HEK293 (cell line): ENCODE data around the gene MYO1E.

Experiments used
- CTCF ChIA-PET: fragments of 350-600 bp; formaldehyde crosslinking; extraction: SDS; loops from one replicate; lab custom pipeline; 2021; ENCODE audit warnings: antibody characterized with exemption; lab: Yijun Ruan, JAX
- POLR2A ChIA-PET: fragments of 300-600 bp; formaldehyde crosslinking; extraction: SDS; loops from one replicate; lab custom pipeline; 2020; ENCODE audit warnings: antibody characterized with exemption, inconsistent platforms; lab: Yijun Ruan, JAX
- H3K27ac ChIP-seq: fragments of 200-500 bp; sonication (Bioruptor generic); 2 replicates; pipeline ENCODE4 v1.5.1; 2014; ENCODE audit warnings: low read depth, low read length, control low read depth, inconsistent platforms; ENCODE audit errors: extremely low read depth
- H3K36me3 ChIP-seq, 2 experiments: fragments of 200-500 bp in 1 of 2; sonication (Bioruptor generic) in 1 of 2; 1 replicate in 1 of 2; 2 replicates in 1 of 2; pipeline ENCODE4 v1.5.1; 2014 to 2017; ENCODE audit warnings: inconsistent platforms in 2 of 2, low read length in 2 of 2; ENCODE audit not compliant: control insufficient read depth in 2 of 2, insufficient read depth in 1 of 2
- H3K4me1 ChIP-seq: fragments of 200-500 bp; sonication (Bioruptor generic); 2 replicates; pipeline ENCODE4 v1.5.1; 2014; ENCODE audit warnings: mild to moderate bottlenecking, low read length, inconsistent platforms; ENCODE audit not compliant: control insufficient read depth, insufficient read depth
- H3K4me3 ChIP-seq: 2 replicates; pipeline ENCODE4 v1.5.1; 2011; ENCODE audit warnings: low read depth, mild to moderate bottlenecking, control low read depth, low read length, moderate library complexity
- H3K9me3 ChIP-seq: fragments of 200-500 bp; sonication (Bioruptor generic); 2 replicates; pipeline ENCODE4 v1.5.1; 2014; ENCODE audit warnings: low read depth, low read length, inconsistent platforms; ENCODE audit not compliant: control insufficient read depth, insufficient read depth
- ATF2 ChIP-seq: fragments of 450-650 bp; formaldehyde crosslinking; IDR thresholded peaks from 2 replicates; pipeline ENCODE4 v1.5.1; 2016; ENCODE audit warnings: missing biosample characterization, missing genetic modification characterization, low read depth
- GFI1B ChIP-seq: fragments of 450-650 bp; formaldehyde crosslinking; IDR thresholded peaks from 2 replicates; pipeline ENCODE4 v1.5.1; 2016; ENCODE audit warnings: missing biosample characterization, missing genetic modification characterization
- INSM2 ChIP-seq: fragments of 450-650 bp; formaldehyde crosslinking; IDR thresholded peaks from 2 replicates; pipeline ENCODE4 v1.5.1; 2016; ENCODE audit warnings: missing biosample characterization, missing genetic modification characterization
- MEIS1 ChIP-seq: sonication (generic); formaldehyde crosslinking; IDR thresholded peaks from 2 replicates; pipeline ENCODE4 v1.8.1; 2022; ENCODE audit warnings: missing genetic modification reagents, mild to moderate bottlenecking, borderline replicate concordance
- OVOL3 ChIP-seq: fragments of 450-650 bp; formaldehyde crosslinking; IDR thresholded peaks from 2 replicates; pipeline ENCODE4 v1.5.1; 2016; ENCODE audit warnings: missing biosample characterization, missing genetic modification characterization
- ZBTB49 ChIP-seq: fragments of 450-650 bp; formaldehyde crosslinking; IDR thresholded peaks from 2 replicates; pipeline ENCODE4 v1.5.1; 2016; ENCODE audit warnings: missing biosample characterization, missing genetic modification characterization, low read depth
- ZNF140 ChIP-seq: fragments of 450-650 bp; formaldehyde crosslinking; IDR thresholded peaks from 2 replicates; pipeline ENCODE4 v1.5.1; 2016; ENCODE audit warnings: missing biosample characterization, missing genetic modification characterization
- ZNF146 ChIP-seq: fragments of 450-650 bp; formaldehyde crosslinking; IDR thresholded peaks from 2 replicates; pipeline ENCODE4 v1.5.1; 2016; ENCODE audit warnings: missing biosample characterization, missing genetic modification characterization
- ZNF16 ChIP-seq: fragments of 450-650 bp; formaldehyde crosslinking; IDR thresholded peaks from 2 replicates; pipeline ENCODE4 v1.5.1; 2016; ENCODE audit warnings: low read depth, missing biosample characterization, missing genetic modification characterization
- ZNF184 ChIP-seq: fragments of 450-650 bp; IDR thresholded peaks from 2 replicates; pipeline ENCODE4 v1.5.1; 2018; ENCODE audit warnings: missing biosample characterization, mild to moderate bottlenecking, missing genetic modification characterization
- ZNF23 ChIP-seq: fragments of 450-650 bp; formaldehyde crosslinking; IDR thresholded peaks from 2 replicates; pipeline ENCODE4 v1.5.1; 2016; ENCODE audit warnings: missing biosample characterization, missing genetic modification characterization, borderline replicate concordance
- ZNF433 ChIP-seq: fragments of 450-650 bp; formaldehyde crosslinking; IDR thresholded peaks from 2 replicates; pipeline ENCODE4 v1.5.1; 2016; ENCODE audit warnings: missing biosample characterization, missing genetic modification characterization, low read depth
- ZNF518A ChIP-seq: fragments of 450-650 bp; formaldehyde crosslinking; conservative IDR thresholded peaks from 2 replicates; pipeline ENCODE4 v1.5.1; 2016; ENCODE audit warnings: low read depth, missing biosample characterization, missing genetic modification characterization
- ZNF548 ChIP-seq: fragments of 450-650 bp; formaldehyde crosslinking; IDR thresholded peaks from 2 replicates; pipeline ENCODE4 v1.5.1; 2016; ENCODE audit warnings: missing biosample characterization, missing genetic modification characterization
- ZNF558 ChIP-seq: fragments of 450-650 bp; formaldehyde crosslinking; IDR thresholded peaks from 2 replicates; pipeline ENCODE4 v1.5.1; 2016; ENCODE audit warnings: missing biosample characterization, missing genetic modification characterization
- ZNF660 ChIP-seq: fragments of 450-650 bp; IDR thresholded peaks from 2 replicates; pipeline ENCODE4 v1.5.1; 2018; ENCODE audit warnings: missing biosample characterization, mild to moderate bottlenecking, missing genetic modification characterization
- ZNF791 ChIP-seq: fragments of 450-650 bp; formaldehyde crosslinking; IDR thresholded peaks from 2 replicates; pipeline ENCODE4 v1.5.1; 2016; ENCODE audit warnings: missing biosample characterization, missing genetic modification characterization

Gene MYO1E

GRCh38 chr15:59177317-59177660 is 195.4 kb downstream of the MYO1E start (continued):
- TF ChIP-seq ZNF23 (no peak), ZNF184 (tag by site-specific recombination) (no peak), ZNF146 (no peak), ZBTB49 (tag by site-specific recombination) (no peak), ZNF660 (tag by site-specific recombination) (no peak)

GRCh38 chr15:59176653-59177316 is 195.9 kb downstream of the MYO1E start:
- Histone ChIP-seq H3K27ac (no peak overlapping the region), H3K4me1 (no peaks in the 10 kb centered on the region), H3K4me3 (no peak overlapping the region), H3K36me3 (no peaks in the 10 kb centered on the region; a peak in 1 of 3 replicates), H3K9me3 (no peaks in the 10 kb centered on the region)
- POLR2A ChIA-PET, result no interaction called here
- TF ChIP-seq GFI1B, result no peak
- CTCF ChIA-PET, result interaction anchor here (0.5 to 1.0 kb wide), 3 partner anchors 18 to 316 kb away, joined by 3 to 5 read pairs (median 3); no protein-coding TSS in a partner anchor

GRCh38 chr15:59174835-59175831 is 197.5 kb downstream of the MYO1E start:
- no peaks in the 10 kb centered on the region for H3K4me1 ChIP-seq
- H3K27ac ChIP-seq, result no peak overlapping the region
- CTCF ChIA-PET, result interaction anchor here (0.5 to 2.3 kb wide), 15 partner anchors 9 to 423 kb away, joined by 3 to 13 read pairs (median 4); partner anchors contain the start of gene MYO1E
- peaks cover 0 to 5% of the 10 kb centered on the region in 2 experiments; a peak in 2 of 3 replicates for H3K36me3 ChIP-seq
- POLR2A ChIA-PET, result interaction anchor here (0.5 kb wide), 1 partner anchor 133 kb away, joined by 10 read pairs; no protein-coding TSS in a partner anchor
- H3K4me3 ChIP-seq, result no peak overlapping the region
- no peaks in the 10 kb centered on the region for H3K9me3 ChIP-seq
- TF ChIP-seq ZBTB49 (tag by site-specific recombination) (no peak), ZNF16 (no peak), ZNF548 (no peak), ZNF433 (no peak), ZNF558 (no peak), OVOL3 (no peak), ZNF518A (tag by site-specific recombination) (no peak), ZNF140 (no peak), INSM2 (tag by site-specific recombination) (no peak), ATF2 (tag by site-specific recombination) (no peak), MEIS1 (CRISPR knock-in tag) (no peak), ZNF791 (tag by site-specific recombination) (no peak)
